Hematopoietic multipotent progenitor cell (in vitro differentiated cells): Measurements from ENCODE around the gene CAMK2B. TPM values are rescaled to one million over a fixed set of nuclear protein-coding genes. Genes with fewer than 3 reads are reported as not detected.

Source experiments
- DNase-seq, 3 donors: peaks; one replicate each; pipeline ENCODE4 v3.0.0-alpha.2; 2011 to 2015; ENCODE audit warnings: low read depth in 2 of 3, low spot score in 2 of 3
- total RNA-seq: library from RNA; depleted of rRNA; stranded (reverse); fragments of >200 nt; gene quantifications from one replicate; pipeline ENCODE4 v1.2.3, GENCODE V29; 2012

Gene CAMK2B
- total RNA-seq, 1 donor = under 0.01 TPM

GRCh38 chr7:44220358-44221112 is 104.9 kb downstream of the CAMK2B start:
- no peak for DNase-seq

GRCh38 chr7:44220046-44220357 is 105.4 kb downstream of the CAMK2B start:
- DNase-seq = no peak

GRCh38 chr7:44219371-44220045 is 105.9 kb downstream of the CAMK2B start:
- DNase-seq = no peak

GRCh38 chr7:44218418-44219201 is 106.8 kb downstream of the CAMK2B start:
- DNase-seq = no peak

- DNase-seq = no peak
Observed at GRCh38 chr7:44217852-44218402, 107.5 kb downstream of the CAMK2B start.

- DNase-seq = no peak
Observed at GRCh38 chr7:44217223-44217714, 108.1 kb downstream of the CAMK2B start.

- no peak for DNase-seq
Observed at GRCh38 chr7:44216521-44217222, 108.7 kb downstream of the CAMK2B start.

GRCh38 chr7:44216019-44216418 is 109.4 kb downstream of the CAMK2B start:
- DNase-seq = no peak

GRCh38 chr7:44215531-44215930 is 109.9 kb downstream of the CAMK2B start:
- no peak for DNase-seq

GRCh38 chr7:44213877-44214388 is 111.5 kb downstream of the CAMK2B start:
- no peak for DNase-seq

GRCh38 chr7:44213206-44213876 is 112.1 kb downstream of the CAMK2B start:
- no peak for DNase-seq

GRCh38 chr7:44212581-44213184 is 112.7 kb downstream of the CAMK2B start:
- DNase-seq = no peak

GRCh38 chr7:44212018-44212417 is 113.4 kb downstream of the CAMK2B start:
- no peak for DNase-seq

- DNase-seq = no peak
Observed at GRCh38 chr7:44211126-44211675, 114.2 kb downstream of the CAMK2B start.

- no peak for DNase-seq
Observed at GRCh38 chr7:44210107-44210506, 115.3 kb downstream of the CAMK2B start.

- DNase-seq = no peak
Observed at GRCh38 chr7:44208085-44208484, 117.3 kb downstream of the CAMK2B start.

GRCh38 chr7:44206008-44206407 is 119.4 kb downstream of the CAMK2B start:
- DNase-seq = no peak

GRCh38 chr7:44201813-44202212 is 123.6 kb downstream of the CAMK2B start:
- no peak for DNase-seq
